Glutamatergic neuron (in vitro differentiated cells): ENCODE measurements around the gene TCEANC. TPM values are rescaled to one million over a fixed set of nuclear protein-coding genes. Genes with fewer than 3 reads are reported as not detected.

ENCODE experiments used
- DNase-seq: peaks from one replicate; pipeline ENCODE4 v3.0.0; 2022
- H3K27ac Mint-ChIP-seq: one replicate; pipeline ENCODE4 v1.8.0; 2020; ENCODE audit warnings: mild to moderate bottlenecking, mixed read lengths, inconsistent platforms; ENCODE audit not compliant: unreplicated experiment
- H3K27me3 Mint-ChIP-seq: one replicate; pipeline ENCODE4 v1.8.0; 2020; ENCODE audit warnings: mild to moderate bottlenecking, moderate library complexity, mixed read lengths, inconsistent platforms; ENCODE audit not compliant: unreplicated experiment
- H3K36me3 Mint-ChIP-seq: one replicate; pipeline ENCODE4 v1.8.0; 2020; ENCODE audit warnings: mild to moderate bottlenecking, mixed read lengths, inconsistent platforms; ENCODE audit not compliant: unreplicated experiment
- H3K4me1 Mint-ChIP-seq: one replicate; pipeline ENCODE4 v1.8.0; 2020; ENCODE audit warnings: mild to moderate bottlenecking, low read depth, mixed read lengths, inconsistent platforms; ENCODE audit not compliant: unreplicated experiment
- H3K4me3 Mint-ChIP-seq: one replicate; pipeline ENCODE4 v1.8.0; 2020; ENCODE audit warnings: mild to moderate bottlenecking, mixed read lengths, inconsistent platforms; ENCODE audit not compliant: unreplicated experiment
- H3K9me3 Mint-ChIP-seq: one replicate; pipeline ENCODE4 v1.8.0; 2020; ENCODE audit warnings: mild to moderate bottlenecking, moderate library complexity, mixed read lengths, inconsistent platforms; ENCODE audit not compliant: unreplicated experiment
- CTCF ChIP-seq: fragments of 200-600 bp; sonication (generic); IDR thresholded peaks from one replicate; pipeline ENCODE4 v1.5.0; 2021; ENCODE audit not compliant: partially characterized antibody, unreplicated experiment
- total RNA-seq: library from RNA; stranded (reverse); fragmentation: NEBNext Ultra II Directional; extraction: Animal tissue kit (Norgen Biotek cat#: 25700); gene quantifications from one replicate; pipeline ENCODE4 v1.2.1, GENCODE V29; 2021; ENCODE audit not compliant: unreplicated experiment

TCEANC gene
- total RNA-seq, 1 donor from 2014 or later = 6.3 TPM

GRCh38 chrX:13649838-13650237 lies 3.1 kb upstream of the TCEANC start:
- no peaks in the 10 kb centered on the region for H3K27me3 Mint-ChIP-seq
- H3K4me1 Mint-ChIP-seq = no peaks in the 10 kb centered on the region
- H3K4me3 Mint-ChIP-seq = no peak overlapping the region
- no peak for DNase-seq
- TF ChIP-seq CTCF = no peak
- H3K36me3 Mint-ChIP-seq = no peaks in the 10 kb centered on the region
- H3K9me3 Mint-ChIP-seq = no peaks in the 10 kb centered on the region
- H3K27ac Mint-ChIP-seq = no peak overlapping the region

GRCh38 chrX:13650318-13650717 lies 2.6 kb upstream of the TCEANC start:
- Mint-ChIP-seq H3K27ac (no peak overlapping the region), H3K36me3 (no peaks in the 10 kb centered on the region)

GRCh38 chrX:13651150-13651549 lies 1.8 kb upstream of the TCEANC start:
- Mint-ChIP-seq H3K4me1 (peaks cover 1% of the 10 kb centered on the region), H3K27me3 (no peaks in the 10 kb centered on the region), H3K27ac (no peak overlapping the region), H3K9me3 (peaks cover 4% of the 10 kb centered on the region), H3K4me3 (no peak overlapping the region), H3K36me3 (no peaks in the 10 kb centered on the region)
- no peak for DNase-seq
- no peak for TF ChIP-seq CTCF

More at GRCh38 chrX:13650318-13650717, 2.6 kb upstream of the TCEANC start:
- H3K4me1 Mint-ChIP-seq = peaks cover under 1% of the 10 kb centered on the region
- peaks cover 3% of the 10 kb centered on the region for H3K9me3 Mint-ChIP-seq
- TF ChIP-seq CTCF = no peak
- no peaks in the 10 kb centered on the region for H3K27me3 Mint-ChIP-seq
- DNase-seq = no peak
- H3K4me3 Mint-ChIP-seq = no peak overlapping the region

- no peak for TF ChIP-seq CTCF
- H3K27ac Mint-ChIP-seq = peak overlapping the region; percentile 5
- H3K36me3 Mint-ChIP-seq = no peaks in the 10 kb centered on the region
- no peaks in the 10 kb centered on the region for H3K27me3 Mint-ChIP-seq
- H3K4me1 Mint-ChIP-seq = peaks cover 1% of the 10 kb centered on the region
- DNase-seq = no peak
- peak overlapping the region; percentile 85 for H3K4me3 Mint-ChIP-seq
- H3K9me3 Mint-ChIP-seq = peaks cover 4% of the 10 kb centered on the region
Observed at GRCh38 chrX:13652287-13652793, 601 bp upstream of the TCEANC start.

GRCh38 chrX:13654116-13654515 lies 1.2 kb downstream of the TCEANC start:
- DNase-seq = no peak
- no peaks in the 10 kb centered on the region for H3K27me3 Mint-ChIP-seq
- peaks cover 1% of the 10 kb centered on the region for H3K4me1 Mint-ChIP-seq
- H3K36me3 Mint-ChIP-seq = no peaks in the 10 kb centered on the region
- peak overlapping the region; percentile 85 for H3K4me3 Mint-ChIP-seq
- H3K27ac Mint-ChIP-seq = no peak overlapping the region
- no peak for TF ChIP-seq CTCF
- H3K9me3 Mint-ChIP-seq = peaks cover 4% of the 10 kb centered on the region
